Right atrium auricular region (tissue), 2 donors: ENCODE data around the gene ITGA6. TPM values are rescaled to one million over a fixed set of nuclear protein-coding genes. Genes with fewer than 3 reads are reported as not detected.

Experiments used
- DNase-seq: peaks from one replicate; pipeline ENCODE4 v3.0.0-alpha.2; 2019; ENCODE audit warnings: low spot score
- H3K27ac ChIP-seq, 2 donors: fragments of 200-600 bp; sonication (generic); 1 replicate in 1 of 2; 2 replicates in 1 of 2; pipeline ENCODE4 v1.5.1; 2016 to 2019
- H3K27me3 ChIP-seq, 2 donors: fragments of 200-600 bp; sonication (generic); one replicate each; pipeline versions ENCODE4 v1.5.1 to v1.6.0; 2017 to 2019
- H3K36me3 ChIP-seq: fragments of 200-600 bp; sonication (generic); one replicate; pipeline ENCODE4 v1.5.1; 2016
- H3K4me1 ChIP-seq, 2 donors: fragments of 200-600 bp; sonication (generic); one replicate each; pipeline versions ENCODE4 v1.5.1 to v1.6.0; 2017 to 2019
- H3K4me3 ChIP-seq, 2 donors: fragments of 200-600 bp; sonication (generic); 1 replicate in 1 of 2; 2 replicates in 1 of 2; pipeline ENCODE4 v1.5.1; 2017 to 2019; ENCODE audit warnings: mild to moderate bottlenecking in 1 of 2, moderate library complexity in 1 of 2
- H3K9me3 ChIP-seq, 2 donors: fragments of 200-600 bp; sonication (generic); one replicate each; pipeline ENCODE4 v1.5.1; 2019
- total RNA-seq, 2 donors: library from RNA; depleted of rRNA; stranded (reverse); fragments of >200 nt; gene quantifications; one replicate each; pipeline ENCODE4 v1.1.0, GENCODE V29; 2016
- TF ChIP-seq, protein P1 (sequence below), 2 donors: fragments of 200-600 bp; sonication (generic); IDR thresholded peaks; one replicate each; pipeline ENCODE4 v1.5.1; 2019; ENCODE audit warnings: antibody characterized with exemption in 2 of 2

The ITGA6 gene
- total RNA-seq, 2 donors from 2014 or later = 31.2 to 54.3 TPM

DNA sequence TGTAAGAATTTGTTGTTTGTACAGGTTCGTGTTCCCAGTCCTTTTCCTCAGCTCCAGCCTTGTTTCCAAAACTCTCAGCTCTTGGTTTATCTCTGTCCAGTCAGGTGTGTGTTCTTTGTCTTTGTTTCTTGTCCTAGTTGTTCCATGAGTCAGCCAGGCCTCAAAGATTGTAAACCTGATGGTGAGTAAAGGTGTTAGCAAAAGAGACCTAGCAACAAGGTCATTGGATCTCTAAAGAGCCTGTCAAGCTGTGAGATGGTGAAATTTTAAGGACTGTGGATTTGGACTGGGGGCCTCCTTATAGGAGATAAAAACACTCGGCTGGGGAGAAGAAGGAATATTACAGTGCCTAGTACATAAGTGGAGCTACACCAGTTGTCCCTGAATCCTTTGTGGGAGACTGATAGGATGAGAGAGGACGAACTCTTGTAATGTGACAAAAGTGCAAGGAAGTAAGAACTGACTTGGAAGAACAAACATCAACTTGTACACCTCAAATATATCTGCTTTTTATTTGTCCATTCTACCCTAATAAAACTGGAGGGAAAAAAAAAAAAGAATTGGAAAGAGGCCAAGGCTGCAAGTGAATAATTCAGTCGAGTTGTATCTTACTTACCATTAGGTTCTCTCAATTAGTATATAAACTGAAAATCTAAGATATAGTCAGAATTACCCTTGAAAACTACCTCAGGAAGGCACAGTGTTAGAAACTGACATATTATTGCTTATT is 37.2 kb downstream of the ITGA6 start:
- TF ChIP-seq, protein P1, sequence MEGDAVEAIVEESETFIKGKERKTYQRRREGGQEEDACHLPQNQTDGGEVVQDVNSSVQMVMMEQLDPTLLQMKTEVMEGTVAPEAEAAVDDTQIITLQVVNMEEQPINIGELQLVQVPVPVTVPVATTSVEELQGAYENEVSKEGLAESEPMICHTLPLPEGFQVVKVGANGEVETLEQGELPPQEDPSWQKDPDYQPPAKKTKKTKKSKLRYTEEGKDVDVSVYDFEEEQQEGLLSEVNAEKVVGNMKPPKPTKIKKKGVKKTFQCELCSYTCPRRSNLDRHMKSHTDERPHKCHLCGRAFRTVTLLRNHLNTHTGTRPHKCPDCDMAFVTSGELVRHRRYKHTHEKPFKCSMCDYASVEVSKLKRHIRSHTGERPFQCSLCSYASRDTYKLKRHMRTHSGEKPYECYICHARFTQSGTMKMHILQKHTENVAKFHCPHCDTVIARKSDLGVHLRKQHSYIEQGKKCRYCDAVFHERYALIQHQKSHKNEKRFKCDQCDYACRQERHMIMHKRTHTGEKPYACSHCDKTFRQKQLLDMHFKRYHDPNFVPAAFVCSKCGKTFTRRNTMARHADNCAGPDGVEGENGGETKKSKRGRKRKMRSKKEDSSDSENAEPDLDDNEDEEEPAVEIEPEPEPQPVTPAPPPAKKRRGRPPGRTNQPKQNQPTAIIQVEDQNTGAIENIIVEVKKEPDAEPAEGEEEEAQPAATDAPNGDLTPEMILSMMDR (IDR thresholded peaks at IDR 0.05) = no peak
- no peaks in the 10 kb centered on the region for H3K36me3 ChIP-seq
- no peak overlapping the region for H3K27ac ChIP-seq
- no peak for DNase-seq
- no peak overlapping the region for H3K4me3 ChIP-seq
- H3K27me3 ChIP-seq = no peaks in the 10 kb centered on the region
- H3K4me1 ChIP-seq = peaks cover 0 to 37% of the 10 kb centered on the region in 2 donors
- no peaks in the 10 kb centered on the region for H3K9me3 ChIP-seq

DNA sequence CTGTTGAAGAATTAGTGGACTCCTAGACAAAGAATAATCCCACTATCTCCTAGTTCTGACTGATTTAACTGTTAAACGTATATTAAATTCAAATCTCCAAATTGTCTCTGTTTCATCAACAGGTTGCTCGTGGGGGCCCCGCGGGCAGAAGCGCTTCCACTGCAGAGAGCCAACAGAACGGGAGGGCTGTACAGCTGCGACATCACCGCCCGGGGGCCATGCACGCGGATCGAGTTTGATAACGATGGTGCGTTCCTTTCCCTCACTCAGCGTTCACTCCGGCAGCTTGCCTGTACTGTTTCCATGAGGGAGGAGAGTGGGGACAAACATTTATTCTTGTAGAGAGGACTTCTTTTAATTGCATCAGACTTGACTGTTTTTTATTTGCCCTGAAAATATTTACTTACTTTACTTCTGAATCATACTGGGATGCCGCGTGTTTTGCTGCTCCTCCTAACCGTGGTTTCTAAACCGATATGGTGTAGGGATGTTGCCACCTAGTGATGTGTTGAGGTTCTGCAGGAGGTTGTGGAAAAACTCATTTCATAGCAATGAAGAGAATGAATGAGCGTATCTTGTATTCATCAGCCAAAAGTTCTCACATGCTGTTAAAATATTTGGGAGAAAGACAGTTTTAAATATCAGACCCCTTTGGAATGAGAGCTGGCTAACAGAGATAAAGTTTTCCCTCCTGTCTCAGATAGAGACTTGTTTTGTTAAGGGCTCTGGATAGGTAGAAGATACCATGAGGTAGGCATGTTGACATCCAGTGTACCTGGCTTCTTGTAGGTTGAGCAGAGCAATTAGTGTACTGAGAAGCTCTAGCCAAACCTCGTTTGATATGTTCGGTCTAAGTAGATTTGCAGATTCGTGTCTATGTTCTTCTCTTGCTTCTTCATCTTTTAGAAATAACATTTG is 38.3 kb downstream of the ITGA6 start:
- Histone ChIP-seq H3K27ac (no peak overlapping the region), H3K27me3 (no peaks in the 10 kb centered on the region), H3K36me3 (no peaks in the 10 kb centered on the region), H3K4me3 (peak overlapping the region; percentile 6 to 13), H3K4me1 (peaks cover 0 to 32% of the 10 kb centered on the region in 2 donors), H3K9me3 (no peaks in the 10 kb centered on the region)
- TF ChIP-seq, protein P1 (IDR thresholded peaks at IDR 0.05) = peak; percentile 62 to 87
- peak; percentile 75 for DNase-seq

DNA sequence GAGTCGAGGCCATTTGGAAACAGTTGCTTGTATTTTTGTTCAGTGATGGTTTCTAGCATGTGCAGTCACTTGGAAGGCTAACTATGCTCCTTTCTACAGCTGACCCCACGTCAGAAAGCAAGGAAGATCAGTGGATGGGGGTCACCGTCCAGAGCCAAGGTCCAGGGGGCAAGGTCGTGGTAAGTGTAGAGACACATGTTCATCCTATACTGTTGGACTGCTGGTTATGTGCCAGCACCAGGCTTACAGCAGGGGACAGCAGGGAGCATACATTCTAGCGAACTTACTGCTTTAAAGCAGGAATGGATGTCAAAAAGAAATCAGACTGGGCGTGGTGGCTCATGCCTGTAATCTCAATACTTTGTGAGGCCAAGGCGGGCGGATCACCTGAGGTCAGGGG is 40.0 kb downstream of the ITGA6 start:
- H3K27ac ChIP-seq = no peak overlapping the region
- peaks cover 0 to 15% of the 10 kb centered on the region in 2 donors for H3K4me1 ChIP-seq
- no peaks in the 10 kb centered on the region for H3K9me3 ChIP-seq
- TF ChIP-seq, protein P1 (IDR thresholded peaks at IDR 0.05) = no peak
- no peak overlapping the region for H3K4me3 ChIP-seq
- no peaks in the 10 kb centered on the region for H3K36me3 ChIP-seq
- H3K27me3 ChIP-seq = no peaks in the 10 kb centered on the region
- DNase-seq = no peak

DNA sequence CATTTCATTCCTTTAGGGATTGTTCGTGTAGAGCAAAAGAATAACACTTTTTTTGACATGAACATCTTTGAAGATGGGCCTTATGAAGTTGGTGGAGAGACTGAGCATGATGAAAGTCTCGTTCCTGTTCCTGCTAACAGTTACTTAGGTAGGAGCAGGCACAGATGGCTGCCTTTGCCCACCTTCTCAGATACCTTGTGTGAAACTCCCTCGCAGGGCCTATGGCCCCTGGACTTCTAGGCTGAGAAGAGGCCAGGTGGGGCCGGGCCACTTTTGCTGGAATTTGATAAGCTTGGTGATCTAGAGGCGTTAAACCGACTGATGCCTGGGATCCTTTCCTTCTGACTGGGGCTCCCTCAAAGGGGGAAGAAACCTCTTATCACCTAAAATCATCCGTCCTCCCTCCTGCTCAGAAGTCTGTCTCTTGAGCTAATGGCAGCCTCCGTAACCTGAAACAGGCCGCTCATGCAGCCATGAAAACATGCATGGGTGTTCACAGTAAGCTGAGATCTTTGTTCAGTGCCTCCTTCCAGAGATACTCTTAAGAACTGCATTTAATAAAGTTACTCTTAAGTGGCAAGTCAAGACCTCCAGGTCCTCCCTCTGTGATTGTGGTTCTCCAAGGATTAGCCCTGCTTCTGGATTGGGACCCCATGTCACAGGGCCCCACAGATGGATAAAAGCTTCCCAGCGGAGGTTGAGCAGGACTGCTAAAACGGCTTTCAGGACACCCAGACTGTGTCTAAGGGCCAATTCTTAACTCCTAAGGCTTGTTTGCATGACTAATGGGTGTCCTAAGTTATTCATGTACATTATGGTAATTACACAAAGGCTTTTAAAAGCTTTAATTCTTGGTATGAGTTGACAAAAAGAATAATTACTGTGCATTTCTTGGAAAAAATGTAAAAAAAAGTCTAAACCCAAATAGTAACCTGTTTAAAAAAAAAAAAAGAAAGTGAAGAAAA is 43.9 kb downstream of the ITGA6 start:
- H3K36me3 ChIP-seq = no peaks in the 10 kb centered on the region
- DNase-seq = no peak
- no peaks in the 10 kb centered on the region for H3K4me1 ChIP-seq
- no peak overlapping the region for H3K4me3 ChIP-seq
- H3K9me3 ChIP-seq = no peaks in the 10 kb centered on the region
- no peaks in the 10 kb centered on the region for H3K27me3 ChIP-seq
- no peak overlapping the region for H3K27ac ChIP-seq
- TF ChIP-seq, protein P1 (IDR thresholded peaks at IDR 0.05) = no peak

DNA sequence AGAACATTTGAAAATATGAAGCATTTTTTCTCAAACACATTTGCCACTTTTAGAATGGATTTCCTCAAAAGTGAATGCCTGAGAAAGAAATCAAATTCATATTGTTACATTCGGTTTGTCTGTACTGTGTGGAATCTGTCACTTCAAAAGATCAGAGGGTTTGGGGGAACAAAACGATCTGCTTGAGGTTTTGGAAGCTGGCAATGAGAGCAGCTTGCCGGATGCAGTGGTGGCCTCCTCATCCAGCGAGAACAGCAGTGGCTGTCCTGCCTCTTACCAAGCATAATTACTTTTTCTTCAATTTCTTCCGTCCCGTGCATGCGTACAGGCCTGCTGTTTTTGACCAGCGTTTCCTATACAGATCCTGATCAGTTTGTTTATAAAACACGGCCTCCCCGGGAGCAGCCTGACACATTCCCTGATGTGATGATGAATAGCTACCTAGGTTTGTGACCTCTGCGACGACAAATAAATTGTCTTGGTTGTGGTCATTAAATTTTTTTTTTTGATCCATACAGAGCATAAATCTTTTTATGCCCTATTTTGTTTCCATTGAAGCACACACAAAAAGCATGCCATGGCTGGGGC is 45.2 kb downstream of the ITGA6 start:
- DNase-seq = no peak

More for the DNA sequence above, 45.2 kb downstream of the ITGA6 start:
- Histone ChIP-seq H3K36me3 (no peaks in the 10 kb centered on the region), H3K27ac (no peak overlapping the region), H3K27me3 (no peaks in the 10 kb centered on the region), H3K4me3 (no peak overlapping the region), H3K4me1 (no peaks in the 10 kb centered on the region), H3K9me3 (no peaks in the 10 kb centered on the region)
- TF ChIP-seq, protein P1 (IDR thresholded peaks at IDR 0.05) = no peak
